ENCODE data around the gene TNNT2.

DNA sequence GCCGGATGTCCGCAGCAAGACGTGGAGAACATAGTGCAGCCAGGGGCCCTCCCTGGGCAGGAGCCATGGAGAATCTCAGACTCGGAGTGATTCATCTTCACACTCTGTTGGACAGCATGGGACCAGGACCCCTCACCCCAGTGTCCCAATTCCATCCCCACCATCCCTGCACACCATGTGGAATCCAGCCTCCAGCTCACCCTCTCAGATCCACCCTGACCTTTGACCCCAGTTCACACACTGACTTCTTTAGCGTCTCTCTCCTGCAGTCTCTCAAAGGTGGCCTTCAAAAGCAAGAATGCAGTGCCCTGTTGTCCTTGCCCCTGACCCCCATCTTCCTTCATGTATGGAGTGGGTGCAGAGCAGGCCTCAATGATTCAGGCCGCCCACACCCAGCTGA, 46.2 kb upstream of the TNNT2 start:
- TF ChIP-seq, protein P1, sequence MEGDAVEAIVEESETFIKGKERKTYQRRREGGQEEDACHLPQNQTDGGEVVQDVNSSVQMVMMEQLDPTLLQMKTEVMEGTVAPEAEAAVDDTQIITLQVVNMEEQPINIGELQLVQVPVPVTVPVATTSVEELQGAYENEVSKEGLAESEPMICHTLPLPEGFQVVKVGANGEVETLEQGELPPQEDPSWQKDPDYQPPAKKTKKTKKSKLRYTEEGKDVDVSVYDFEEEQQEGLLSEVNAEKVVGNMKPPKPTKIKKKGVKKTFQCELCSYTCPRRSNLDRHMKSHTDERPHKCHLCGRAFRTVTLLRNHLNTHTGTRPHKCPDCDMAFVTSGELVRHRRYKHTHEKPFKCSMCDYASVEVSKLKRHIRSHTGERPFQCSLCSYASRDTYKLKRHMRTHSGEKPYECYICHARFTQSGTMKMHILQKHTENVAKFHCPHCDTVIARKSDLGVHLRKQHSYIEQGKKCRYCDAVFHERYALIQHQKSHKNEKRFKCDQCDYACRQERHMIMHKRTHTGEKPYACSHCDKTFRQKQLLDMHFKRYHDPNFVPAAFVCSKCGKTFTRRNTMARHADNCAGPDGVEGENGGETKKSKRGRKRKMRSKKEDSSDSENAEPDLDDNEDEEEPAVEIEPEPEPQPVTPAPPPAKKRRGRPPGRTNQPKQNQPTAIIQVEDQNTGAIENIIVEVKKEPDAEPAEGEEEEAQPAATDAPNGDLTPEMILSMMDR (conservative IDR thresholded peaks at IDR 0.05; ENCODE audit: low read depth, low read length), result no peak
- TF ChIP-seq MAFK (IDR thresholded peaks at IDR 0.05; ENCODE audit: low read depth, low read length) (no peak), POLR2A (IDR thresholded peaks at IDR 0.05; ENCODE audit: low read depth, low read length) (no peak), RFX5 (IDR thresholded peaks at IDR 0.05; ENCODE audit: low read depth, low read length) (no peak), MAZ (IDR thresholded peaks at IDR 0.05; ENCODE audit: borderline replicate concordance, low read depth, low read length) (no peak), CHD1 (IDR thresholded peaks at IDR 0.05; ENCODE audit: low read depth, low read length) (no peak), RCOR1 (IDR thresholded peaks at IDR 0.05; ENCODE audit: insufficient replicate concordance, low read length) (no peak)
- TF ChIP-seq, protein P2, sequence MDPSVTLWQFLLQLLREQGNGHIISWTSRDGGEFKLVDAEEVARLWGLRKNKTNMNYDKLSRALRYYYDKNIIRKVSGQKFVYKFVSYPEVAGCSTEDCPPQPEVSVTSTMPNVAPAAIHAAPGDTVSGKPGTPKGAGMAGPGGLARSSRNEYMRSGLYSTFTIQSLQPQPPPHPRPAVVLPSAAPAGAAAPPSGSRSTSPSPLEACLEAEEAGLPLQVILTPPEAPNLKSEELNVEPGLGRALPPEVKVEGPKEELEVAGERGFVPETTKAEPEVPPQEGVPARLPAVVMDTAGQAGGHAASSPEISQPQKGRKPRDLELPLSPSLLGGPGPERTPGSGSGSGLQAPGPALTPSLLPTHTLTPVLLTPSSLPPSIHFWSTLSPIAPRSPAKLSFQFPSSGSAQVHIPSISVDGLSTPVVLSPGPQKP (IDR thresholded peaks at IDR 0.05; ENCODE audit: borderline replicate concordance, low read depth, low read length), result no peak

Measured in IMR-90 (cell line).